ENCODE results near the gene ZSCAN31. TPM values are rescaled to one million over a fixed set of nuclear protein-coding genes. Genes with fewer than 3 reads are reported as not detected.

ZSCAN31 gene
- total and polyA plus RNA-seq, 9 of the 15 experiments (the other 6 are each of a cell fraction or from before 2014, with no cell fraction given): 3.9 to 12.1 (median 7.0) TPM

GRCh38 chr6:28281288-28282064 is 54.5 kb downstream of the ZSCAN31 start, which contains the start of gene PGBD1 (continued):
- TF ChIP-seq ZBTB11 (CRISPR knock-in tag; IDR thresholded peaks at IDR 0.05) (peak in 1 of 3 experiments; percentile 80; a peak in 2 of 6 replicates), ESRRA (IDR thresholded peaks at IDR 0.05; ENCODE audit: borderline replicate concordance, low read depth) (peak; percentile 31; the same call in 1 of the 2 replicates), PML (IDR thresholded peaks at IDR 0.05; ENCODE audit: low read length) (peak; percentile 41; the same call in 1 of the 2 replicates), MTA1 (IDR thresholded peaks at IDR 0.05; ENCODE audit: borderline replicate concordance) (peak; percentile 45; the same call in 1 of the 2 replicates), GATAD2A (IDR thresholded peaks at IDR 0.05) (peak; percentile 52; the same call in 1 of the 2 replicates), MAZ (CRISPR knock-in tag; conservative IDR thresholded peaks at IDR 0.05 in 1 of 2, IDR thresholded peaks at IDR 0.05 in 1 of 2) (peak; percentile 70 to 93), XRCC5 (IDR thresholded peaks at IDR 0.05; ENCODE audit: low read depth, low read length) (peak; percentile 69; the same call in 1 of the 2 replicates), THAP12 (CRISPR knock-in tag; IDR thresholded peaks at IDR 0.05) (peak; percentile 98), KAT7 (CRISPR knock-in tag; IDR thresholded peaks at IDR 0.05; ENCODE audit: borderline replicate concordance) (peak; percentile 86; the same call in 1 of the 2 replicates), TGIF2 (CRISPR knock-in tag; IDR thresholded peaks at IDR 0.05) (no peak), RCOR1 (IDR thresholded peaks at IDR 0.05; ENCODE audit: borderline replicate concordance in 1 of 2, low read depth in 2 of 2, low read length in 2 of 2) (peak in 1 of 2 experiments; percentile 23; a peak in 1 of 4 replicates), CHD1 (IDR thresholded peaks at IDR 0.05; ENCODE audit: low read length) (peak; percentile 83), SMC3 (conservative IDR thresholded peaks at IDR 0.05; ENCODE audit: insufficient read depth, low read depth, low read length) (0 out of 2 replicates have a peak, but pooled peaks have one; percentile 28)
- TF ChIP-seq, protein P1, sequence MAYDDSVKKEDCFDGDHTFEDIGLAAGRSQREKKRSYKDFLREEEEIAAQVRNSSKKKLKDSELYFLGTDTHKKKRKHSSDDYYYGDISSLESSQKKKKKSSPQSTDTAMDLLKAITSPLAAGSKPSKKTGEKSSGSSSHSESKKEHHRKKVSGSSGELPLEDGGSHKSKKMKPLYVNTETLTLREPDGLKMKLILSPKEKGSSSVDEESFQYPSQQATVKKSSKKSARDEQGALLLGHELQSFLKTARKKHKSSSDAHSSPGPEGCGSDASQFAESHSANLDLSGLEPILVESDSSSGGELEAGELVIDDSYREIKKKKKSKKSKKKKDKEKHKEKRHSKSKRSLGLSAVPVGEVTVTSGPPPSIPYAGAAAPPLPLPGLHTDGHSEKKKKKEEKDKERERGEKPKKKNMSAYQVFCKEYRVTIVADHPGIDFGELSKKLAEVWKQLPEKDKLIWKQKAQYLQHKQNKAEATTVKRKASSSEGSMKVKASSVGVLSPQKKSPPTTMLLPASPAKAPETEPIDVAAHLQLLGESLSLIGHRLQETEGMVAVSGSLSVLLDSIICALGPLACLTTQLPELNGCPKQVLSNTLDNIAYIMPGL (CRISPR knock-in tag; IDR thresholded peaks at IDR 0.05): 0 out of 2 replicates have a peak, but pooled peaks have one; percentile 37
- TF ChIP-seq, protein P2, sequence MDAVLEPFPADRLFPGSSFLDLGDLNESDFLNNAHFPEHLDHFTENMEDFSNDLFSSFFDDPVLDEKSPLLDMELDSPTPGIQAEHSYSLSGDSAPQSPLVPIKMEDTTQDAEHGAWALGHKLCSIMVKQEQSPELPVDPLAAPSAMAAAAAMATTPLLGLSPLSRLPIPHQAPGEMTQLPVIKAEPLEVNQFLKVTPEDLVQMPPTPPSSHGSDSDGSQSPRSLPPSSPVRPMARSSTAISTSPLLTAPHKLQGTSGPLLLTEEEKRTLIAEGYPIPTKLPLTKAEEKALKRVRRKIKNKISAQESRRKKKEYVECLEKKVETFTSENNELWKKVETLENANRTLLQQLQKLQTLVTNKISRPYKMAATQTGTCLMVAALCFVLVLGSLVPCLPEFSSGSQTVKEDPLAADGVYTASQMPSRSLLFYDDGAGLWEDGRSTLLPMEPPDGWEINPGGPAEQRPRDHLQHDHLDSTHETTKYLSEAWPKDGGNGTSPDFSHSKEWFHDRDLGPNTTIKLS (IDR thresholded peaks at IDR 0.05; ENCODE audit: borderline replicate concordance, low read depth): peak; percentile 83; the same call in 1 of the 2 replicates

Data from K562 (cell line).